Mucosa of rectum (tissue), 2 donors: Measurements from ENCODE around the gene GIGYF2.

Experiments
- H3K27ac ChIP-seq, 2 donors: one replicate each; pipeline ENCODE4 v1.7.0; 2013; ENCODE audit warnings: inconsistent platforms in 2 of 2, low read depth in 2 of 2, low read length in 2 of 2
- H3K27me3 ChIP-seq, 2 donors: one replicate each; pipeline ENCODE4 v1.7.0; 2013; ENCODE audit warnings: low read length in 2 of 2; ENCODE audit not compliant: control insufficient read depth in 2 of 2, insufficient read depth in 2 of 2
- H3K36me3 ChIP-seq, 2 donors: one replicate each; pipeline ENCODE4 v1.7.0; 2013; ENCODE audit warnings: low read length in 2 of 2; ENCODE audit not compliant: control insufficient read depth in 2 of 2, insufficient read depth in 2 of 2
- H3K4me1 ChIP-seq, 2 donors: one replicate each; pipeline ENCODE4 v1.7.0; 2013; ENCODE audit warnings: low read length in 2 of 2, mild to moderate bottlenecking in 1 of 2; ENCODE audit not compliant: control insufficient read depth in 2 of 2, insufficient read depth in 2 of 2
- H3K4me3 ChIP-seq, 2 donors: one replicate each; pipeline ENCODE4 v1.7.0; 2013; ENCODE audit warnings: low read length in 2 of 2
- H3K9ac ChIP-seq, 2 donors: one replicate each; pipeline ENCODE4 v1.7.0; 2013; ENCODE audit warnings: low read length in 2 of 2, low read depth in 1 of 2, mild to moderate bottlenecking in 1 of 2
- H3K9me3 ChIP-seq, 2 donors: one replicate each; pipeline ENCODE4 v1.7.0; 2013; ENCODE audit warnings: low read length in 2 of 2; ENCODE audit not compliant: control insufficient read depth in 2 of 2
- donor health status: healthy.
- donor health status: Normal muscosa, but diverticular disease.

Gene GIGYF2

GRCh38 chr2:232794981-232795380 is 97.8 kb downstream of the GIGYF2 start:
- Histone ChIP-seq H3K9ac (no peak overlapping the region), H3K36me3 (peaks cover 54 to 60% of the 10 kb centered on the region in 2 donors), H3K27ac (no peak overlapping the region), H3K27me3 (no peaks in the 10 kb centered on the region), H3K4me1 (peaks cover 0 to 3% of the 10 kb centered on the region in 2 donors), H3K4me3 (no peak overlapping the region), H3K9me3 (no peaks in the 10 kb centered on the region)

GRCh38 chr2:232795920-232796319 is 98.8 kb downstream of the GIGYF2 start:
- Histone ChIP-seq H3K9me3 (no peaks in the 10 kb centered on the region), H3K27me3 (no peaks in the 10 kb centered on the region), H3K9ac (no peak overlapping the region), H3K36me3 (peaks cover 47 to 54% of the 10 kb centered on the region in 2 donors), H3K4me3 (no peak overlapping the region), H3K4me1 (peaks cover 0 to 3% of the 10 kb centered on the region in 2 donors), H3K27ac (no peak overlapping the region)

GRCh38 chr2:232798187-232798586 is 101.1 kb downstream of the GIGYF2 start:
- Histone ChIP-seq H3K9me3 (no peaks in the 10 kb centered on the region), H3K27me3 (no peaks in the 10 kb centered on the region), H3K36me3 (peaks cover 27 to 32% of the 10 kb centered on the region in 2 donors), H3K9ac (no peak overlapping the region), H3K4me1 (peaks cover 0 to 3% of the 10 kb centered on the region in 2 donors), H3K27ac (peak overlapping the region in 1 of 2 donors; percentile 7), H3K4me3 (no peak overlapping the region)

- Histone ChIP-seq H3K27ac (no peak overlapping the region), H3K36me3 (peaks cover 10 to 17% of the 10 kb centered on the region in 2 donors), H3K4me3 (no peak overlapping the region), H3K9me3 (no peaks in the 10 kb centered on the region), H3K4me1 (peaks cover 0 to 3% of the 10 kb centered on the region in 2 donors), H3K27me3 (no peaks in the 10 kb centered on the region), H3K9ac (no peak overlapping the region)
Measured at GRCh38 chr2:232800166-232800565, 103.0 kb downstream of the GIGYF2 start.

- Histone ChIP-seq H3K27me3 (no peaks in the 10 kb centered on the region), H3K4me1 (peaks cover 0 to 3% of the 10 kb centered on the region in 2 donors), H3K36me3 (peaks cover 9 to 11% of the 10 kb centered on the region in 2 donors), H3K4me3 (no peak overlapping the region), H3K9me3 (no peaks in the 10 kb centered on the region), H3K9ac (no peak overlapping the region), H3K27ac (no peak overlapping the region)
Measured at GRCh38 chr2:232802091-232802490, 105.0 kb downstream of the GIGYF2 start.

GRCh38 chr2:232809349-232810124 is 112.4 kb downstream of the GIGYF2 start:
- peaks cover 0 to 2% of the 10 kb centered on the region in 2 donors for H3K4me1 ChIP-seq
- H3K4me3 ChIP-seq = no peak overlapping the region
- H3K36me3 ChIP-seq = peaks cover 34 to 55% of the 10 kb centered on the region in 2 donors
- H3K9ac ChIP-seq = no peak overlapping the region
- H3K27ac ChIP-seq = no peak overlapping the region
- no peaks in the 10 kb centered on the region for H3K27me3 ChIP-seq
- no peaks in the 10 kb centered on the region for H3K9me3 ChIP-seq

GRCh38 chr2:232810444-232810843 is 113.3 kb downstream of the GIGYF2 start:
- H3K9me3 ChIP-seq = no peaks in the 10 kb centered on the region
- H3K9ac ChIP-seq = no peak overlapping the region
- H3K27ac ChIP-seq = no peak overlapping the region
- H3K36me3 ChIP-seq = peaks cover 41 to 65% of the 10 kb centered on the region in 2 donors
- H3K4me3 ChIP-seq = no peak overlapping the region
- H3K27me3 ChIP-seq = no peaks in the 10 kb centered on the region
- H3K4me1 ChIP-seq = peaks cover 0 to 2% of the 10 kb centered on the region in 2 donors

- Histone ChIP-seq H3K27me3 (no peaks in the 10 kb centered on the region), H3K36me3 (peaks cover 56 to 70% of the 10 kb centered on the region in 2 donors), H3K4me1 (no peaks in the 10 kb centered on the region), H3K9ac (peak overlapping the region in 1 of 2 donors; percentile 11), H3K4me3 (no peak overlapping the region), H3K27ac (no peak overlapping the region), H3K9me3 (no peaks in the 10 kb centered on the region)
Measured at GRCh38 chr2:232815569-232815968, 118.4 kb downstream of the GIGYF2 start.

GRCh38 chr2:232816657-232817056 is 119.5 kb downstream of the GIGYF2 start:
- Histone ChIP-seq H3K4me1 (no peaks in the 10 kb centered on the region), H3K27me3 (no peaks in the 10 kb centered on the region), H3K27ac (no peak overlapping the region), H3K9me3 (no peaks in the 10 kb centered on the region), H3K36me3 (peaks cover 46 to 63% of the 10 kb centered on the region in 2 donors), H3K4me3 (no peak overlapping the region), H3K9ac (no peak overlapping the region)

GRCh38 chr2:232817756-232818155 is 120.6 kb downstream of the GIGYF2 start:
- Histone ChIP-seq H3K36me3 (peaks cover 42 to 56% of the 10 kb centered on the region in 2 donors), H3K9ac (no peak overlapping the region), H3K4me1 (no peaks in the 10 kb centered on the region), H3K9me3 (no peaks in the 10 kb centered on the region), H3K27ac (no peak overlapping the region), H3K4me3 (no peak overlapping the region), H3K27me3 (no peaks in the 10 kb centered on the region)
